K562 (cell line): ENCODE results near the gene SERINC5. TPM values are rescaled to one million over a fixed set of nuclear protein-coding genes. Genes with fewer than 3 reads are reported as not detected.
A peak's percentile ranks its signal among the peaks of the same experiment; 100 is the strongest.

Experiments
- CBFA2T3 ChIP-seq: fragments of 450-650 bp; IDR thresholded peaks from 2 replicates; pipeline ENCODE4 v1.6.1; 2017
- CCNT2 ChIP-seq: IDR thresholded peaks from 2 replicates; pipeline ENCODE4 v1.6.1; 2011; ENCODE audit warnings: borderline replicate concordance, low read depth, mild to moderate bottlenecking, moderate library complexity, mixed read lengths, low read length; ENCODE audit not compliant: insufficient read length; ENCODE audit errors: extremely low read depth
- FOXA3 ChIP-seq, 2 experiments: fragments of 450-650 bp in 1 of 2; sonication (generic) in 1 of 2; formaldehyde crosslinking; IDR thresholded peaks in 1 of 2; conservative IDR thresholded peaks in 1 of 2; 2 replicates each; pipeline versions ENCODE4 v1.4.0 to v1.8.0; 2020 to 2022; ENCODE audit warnings: mild to moderate bottlenecking in 2 of 2, missing genetic modification reagents in 1 of 2
- HDAC1 ChIP-seq, 2 experiments: fragments of 450-650 bp; IDR thresholded peaks; 2 replicates each; pipeline ENCODE4 v1.6.1; 2016 to 2017; ENCODE audit warnings: inconsistent platforms in 1 of 2, mild to moderate bottlenecking in 1 of 2, moderate library complexity in 1 of 2
- MAFG ChIP-seq: fragments of 450-650 bp; conservative IDR thresholded peaks from 2 replicates; pipeline ENCODE4 v1.6.1; 2016; ENCODE audit warnings: missing genetic modification characterization, missing compliant biosample characterization
- MEIS2 ChIP-seq: fragments of 450-650 bp; IDR thresholded peaks from 2 replicates; pipeline ENCODE4 v1.6.1; 2014; ENCODE audit warnings: mild to moderate bottlenecking; ENCODE audit not compliant: partially characterized antibody
- MLX ChIP-seq, 2 experiments: fragments of 450-650 bp in 1 of 2; sonication (generic) in 1 of 2; formaldehyde crosslinking; conservative IDR thresholded peaks; 2 replicates each; pipeline versions ENCODE4 v1.4.0 to v1.8.1; 2020 to 2022; ENCODE audit warnings: mild to moderate bottlenecking in 1 of 2, missing genetic modification reagents in 1 of 2
- MTA2 ChIP-seq: fragments of 450-650 bp; IDR thresholded peaks from 2 replicates; pipeline ENCODE4 v1.6.1; 2016; ENCODE audit warnings: low read depth
- PKNOX1 ChIP-seq: fragments of 450-650 bp; IDR thresholded peaks from 2 replicates; pipeline ENCODE4 v1.6.1; 2016
- SMAD4 ChIP-seq: fragments of 250-450 bp; sonication (Bioruptor Pico); conservative IDR thresholded peaks from 2 replicates; pipeline ENCODE4 v1.8.0; 2021; ENCODE audit warnings: inconsistent platforms, mild to moderate bottlenecking, moderate library complexity
- ZKSCAN3 ChIP-seq: fragments of 250-450 bp; sonication (Bioruptor Pico); IDR thresholded peaks from 2 replicates; pipeline ENCODE4 v1.4.0; 2020
- polyA plus RNA-seq, 8 experiments: library from polyadenylated mRNA; depleted of rRNA in 4 of 8; stranded (reverse) in 5 of 8; unstranded in 3 of 8; fragments of >200 nt; fragmentation: Nextera tagmentation in 2 of 8; fragmentation: Illumina TruSeq in 1 of 8; extraction: Ambion mirVana in 2 of 8; extraction: Trizol in 1 of 8; gene quantifications; 2 replicates each; pipeline versions ENCODE4 v1.2.1 to v1.2.3, GENCODE V29; 2011 to 2014; ENCODE audit warnings: inconsistent platforms in 1 of 8, missing spikeins in 1 of 8
- total RNA-seq, 7 experiments: library from RNA; depleted of rRNA in 6 of 7; stranded (reverse); fragments of >200 nt in 6 of 7; fragmentation: Illumina TruSeq in 2 of 7; extraction: Trizol in 2 of 7; gene quantifications; 2 replicates each; pipeline versions ENCODE4 v1.2.1 to v1.2.3, GENCODE V29; 2011 to 2021; ENCODE audit warnings: low replicate concordance in 1 of 7

The SERINC5 gene
- total and polyA plus RNA-seq, 9 of the 15 experiments (the other 6 are each of a cell fraction or from before 2014, with no cell fraction given) = 1.4 to 7.9 (median 3.7) TPM

- TF ChIP-seq CCNT2 (peak; percentile 50), ZKSCAN3 (CRISPR knock-in tag) (no peak), MLX (CRISPR knock-in tag; conservative IDR thresholded peaks at IDR 0.05) (no peak), MTA2 (peak; percentile 72), MEIS2 (peak; percentile 28), FOXA3 (CRISPR knock-in tag; conservative IDR thresholded peaks at IDR 0.05 in 1 of 2, IDR thresholded peaks at IDR 0.05 in 1 of 2) (peak in 1 of 2 experiments; percentile 59; a peak in 1 of 4 replicates), PKNOX1 (0 out of 2 replicates have a peak, but pooled peaks have one; percentile 12), CBFA2T3 (peak; percentile 86), HDAC1 (IDR thresholded peaks at IDR 0.05) (no peak), MAFG (tag) (peak; percentile 80), SMAD4 (peak; percentile 87)
These were observed 176.9 kb downstream of the SERINC5 start (continued) for GRCh38 chr5:80078921-80079320.
